Measurements from ENCODE around the gene CADM2. TPM values are rescaled to one million over a fixed set of nuclear protein-coding genes. Genes with fewer than 3 reads are reported as not detected.

CADM2 gene
- total RNA-seq, 1 experiment from 2014 or later: not detected

DNA sequence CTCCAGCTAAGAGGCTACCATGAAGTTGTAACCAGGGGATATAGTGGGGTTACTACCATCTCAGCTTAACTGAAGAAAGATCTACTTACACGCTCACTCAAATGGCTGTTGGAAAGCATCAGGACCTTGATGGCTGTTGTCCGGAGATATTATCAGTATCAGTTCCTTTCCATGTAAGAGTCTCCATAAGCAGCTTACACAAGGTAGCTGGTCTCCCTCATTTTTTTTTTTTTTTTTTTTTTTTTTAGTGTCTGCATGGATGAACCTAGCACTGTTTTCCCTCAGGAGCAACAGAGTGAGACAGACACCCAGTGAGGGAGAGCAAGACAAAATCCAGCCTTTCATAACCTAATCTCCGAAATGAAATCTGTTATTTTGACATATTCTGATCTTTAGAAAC, 230.9 kb downstream of the CADM2 start:
- no peak for DNase-seq (ENCODE audit: low read depth)

- no peak for DNase-seq (ENCODE audit: low read depth)
These were observed 234.8 kb downstream of the CADM2 start for GRCh38 chr3:85193565-85193964.

GRCh38 chr3:85208650-85209049, 249.9 kb downstream of the CADM2 start:
- no peak for DNase-seq (ENCODE audit: low read depth)

DNA sequence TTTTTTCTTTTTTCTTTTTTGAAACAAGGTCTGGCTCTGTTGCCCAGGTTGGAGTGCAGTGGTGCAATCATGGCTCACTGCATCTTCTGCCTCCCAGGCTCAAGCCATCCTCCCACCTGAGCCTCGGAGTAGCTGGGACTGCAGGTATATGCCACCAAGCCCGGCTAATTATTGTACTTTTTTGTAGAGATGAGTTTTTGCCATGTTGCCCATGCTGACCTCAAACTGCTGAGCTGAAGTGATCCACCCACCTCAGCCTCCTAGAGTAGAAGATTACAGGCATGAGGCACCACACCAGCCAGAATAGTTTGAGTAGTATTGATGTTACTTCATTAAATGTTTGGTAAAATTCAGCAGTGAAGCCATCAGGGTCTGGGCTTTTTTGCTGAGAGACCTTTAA, 251.8 kb downstream of the CADM2 start:
- DNase-seq (ENCODE audit: low read depth): no peak

- no peak for DNase-seq (ENCODE audit: low read depth)
These were observed 270.2 kb downstream of the CADM2 start for GRCh38 chr3:85228966-85229365.

GRCh38 chr3:85244091-85244490, 285.3 kb downstream of the CADM2 start:
- DNase-seq (ENCODE audit: low read depth): no peak

DNA sequence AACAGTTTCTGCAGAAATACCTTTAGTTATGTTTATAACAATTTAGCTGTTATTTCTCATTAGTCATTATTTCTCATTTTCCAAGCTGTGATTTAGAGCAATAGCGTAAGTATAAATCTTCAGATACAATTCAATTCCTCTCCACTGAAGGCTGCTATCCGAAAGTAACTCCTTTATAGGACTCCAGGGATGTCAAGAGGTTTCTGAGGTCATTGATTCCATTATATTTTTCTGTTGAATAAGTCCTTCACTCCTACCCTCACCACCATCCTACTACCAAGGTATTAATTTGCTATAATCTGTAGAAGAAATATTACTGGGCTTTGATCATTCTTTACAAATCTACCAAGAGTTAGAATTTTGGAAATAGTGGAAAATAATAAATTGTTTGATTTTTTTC, 285.7 kb downstream of the CADM2 start:
- no peak for DNase-seq (ENCODE audit: low read depth)

DNA sequence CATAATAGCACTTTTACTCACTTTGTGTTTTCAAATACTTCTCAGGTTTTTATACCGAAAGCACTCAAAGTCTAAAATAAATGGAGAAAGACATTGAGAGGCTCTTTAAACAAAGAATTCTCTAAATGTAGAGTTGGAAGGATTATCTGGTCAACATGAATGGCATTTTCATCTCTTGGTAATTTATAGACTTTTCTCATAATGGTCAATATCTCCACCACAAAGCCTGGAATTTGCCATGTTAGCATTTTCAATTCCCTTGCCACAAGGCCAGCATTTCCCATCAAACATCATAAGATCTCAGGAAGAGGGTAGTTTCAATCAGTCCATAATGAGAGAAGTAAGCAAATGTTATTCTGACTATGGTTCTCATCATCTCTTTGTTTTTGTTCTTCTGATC, 293.0 kb downstream of the CADM2 start:
- no peak for DNase-seq (ENCODE audit: low read depth)

DNA sequence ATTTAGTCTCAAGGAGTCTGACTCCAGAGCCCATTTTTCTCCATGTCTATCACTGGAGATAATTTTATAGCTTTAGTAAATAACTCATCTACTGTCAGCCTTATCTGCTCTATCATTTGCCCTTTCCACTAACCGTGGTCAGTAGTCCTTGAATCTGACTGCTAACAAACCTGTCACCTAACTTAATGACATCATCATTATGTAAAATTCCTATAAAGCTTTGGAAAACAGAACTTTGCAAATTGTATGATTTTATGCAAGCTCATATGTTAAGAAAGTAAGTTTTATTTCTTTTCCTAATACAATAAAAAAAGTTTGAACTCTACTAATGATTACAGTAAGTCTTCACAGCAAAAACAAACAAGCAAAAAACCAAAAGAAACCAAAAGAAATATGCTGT, 293.9 kb downstream of the CADM2 start:
- no peak for DNase-seq (ENCODE audit: low read depth)

- no peak for DNase-seq (ENCODE audit: low read depth)
These were observed 295.9 kb downstream of the CADM2 start for GRCh38 chr3:85254738-85255137.

GRCh38 chr3:85255949-85256348, 297.2 kb downstream of the CADM2 start:
- no peak for DNase-seq (ENCODE audit: low read depth)

DNA sequence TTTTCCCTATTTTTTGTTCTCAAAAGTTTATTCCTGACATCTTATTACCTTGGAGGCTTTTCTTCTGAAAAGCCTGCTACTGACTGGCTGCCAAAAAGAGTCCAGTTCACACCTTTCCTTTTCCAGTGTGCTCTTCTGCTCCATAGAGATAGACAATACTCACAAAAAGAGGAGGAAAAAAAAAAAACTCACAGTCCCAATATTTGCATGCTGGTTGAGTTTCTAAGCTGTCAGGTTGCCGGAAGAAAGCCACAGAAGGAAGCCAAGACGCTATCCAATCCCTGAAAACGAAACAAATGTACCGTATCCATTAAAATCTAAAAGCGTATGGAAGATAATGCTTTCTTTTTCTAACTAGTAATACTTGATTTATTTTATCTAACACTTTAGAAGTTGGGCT, 299.5 kb downstream of the CADM2 start:
- DNase-seq (ENCODE audit: low read depth): no peak

DNA sequence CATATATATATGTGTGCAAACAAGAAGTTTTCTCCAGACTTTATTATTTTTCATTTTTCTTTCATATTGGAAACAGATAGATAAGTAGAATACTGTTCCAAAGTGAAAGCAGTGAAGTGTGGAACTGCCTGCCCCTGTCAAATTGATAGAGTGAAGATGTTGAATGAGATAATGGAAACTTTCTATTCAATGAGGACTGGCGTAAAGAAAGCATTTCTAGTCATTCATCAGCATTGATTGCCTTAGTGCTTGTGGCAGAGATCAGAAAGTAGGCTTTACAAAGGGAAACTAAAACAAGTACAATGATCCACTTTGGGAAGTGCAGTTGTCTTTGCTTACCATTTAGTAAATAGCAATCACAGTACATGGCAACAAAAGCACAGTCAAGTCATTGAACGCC, 300.0 kb downstream of the CADM2 start:
- no peak for DNase-seq (ENCODE audit: low read depth)

- no peak for DNase-seq (ENCODE audit: low read depth)
These were observed 301.0 kb downstream of the CADM2 start for GRCh38 chr3:85259748-85260147.

- DNase-seq (ENCODE audit: low read depth): no peak
These were observed 305.6 kb downstream of the CADM2 start for GRCh38 chr3:85264381-85264780.

DNA sequence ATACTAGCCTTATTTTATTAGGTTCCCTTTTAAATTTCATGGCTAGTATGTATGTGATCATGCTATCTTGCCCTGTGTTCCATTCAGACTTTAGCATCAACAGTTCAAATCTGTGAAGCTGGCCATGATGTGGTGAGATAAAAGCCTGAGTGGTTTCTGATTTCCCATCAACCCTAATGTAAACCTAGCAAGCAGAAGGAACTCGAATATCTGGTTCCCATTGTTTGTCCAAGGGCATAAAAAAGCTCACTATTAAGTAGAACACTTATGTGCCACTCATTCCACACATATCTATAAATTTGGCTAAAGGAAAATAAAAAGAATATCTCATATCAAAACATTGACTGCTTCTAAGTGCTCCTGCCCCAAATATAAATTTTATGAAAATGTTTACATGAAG, 311.7 kb downstream of the CADM2 start:
- no peak for DNase-seq (ENCODE audit: low read depth)

- DNase-seq (ENCODE audit: low read depth): no peak
These were observed 313.1 kb downstream of the CADM2 start for GRCh38 chr3:85271911-85272310.

DNA sequence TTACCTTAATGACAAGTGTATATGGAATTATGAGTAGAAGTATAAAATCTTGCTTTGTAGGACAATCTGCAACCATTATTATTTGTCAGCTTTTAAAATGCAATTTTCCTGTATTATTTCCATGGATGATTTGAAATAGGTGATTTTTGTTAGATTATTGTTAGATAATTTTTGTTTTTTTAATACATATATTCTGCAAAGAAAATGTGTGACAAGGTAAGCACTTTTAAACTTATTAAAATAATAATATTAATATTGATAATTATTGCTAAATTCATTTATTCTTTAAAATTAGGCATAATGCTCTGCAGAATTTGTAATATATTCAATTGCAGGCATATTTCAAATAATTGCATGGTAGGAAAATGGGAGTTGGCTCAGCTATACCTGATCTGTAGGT, 329.5 kb downstream of the CADM2 start:
- no peak for DNase-seq (ENCODE audit: low read depth)

DNA sequence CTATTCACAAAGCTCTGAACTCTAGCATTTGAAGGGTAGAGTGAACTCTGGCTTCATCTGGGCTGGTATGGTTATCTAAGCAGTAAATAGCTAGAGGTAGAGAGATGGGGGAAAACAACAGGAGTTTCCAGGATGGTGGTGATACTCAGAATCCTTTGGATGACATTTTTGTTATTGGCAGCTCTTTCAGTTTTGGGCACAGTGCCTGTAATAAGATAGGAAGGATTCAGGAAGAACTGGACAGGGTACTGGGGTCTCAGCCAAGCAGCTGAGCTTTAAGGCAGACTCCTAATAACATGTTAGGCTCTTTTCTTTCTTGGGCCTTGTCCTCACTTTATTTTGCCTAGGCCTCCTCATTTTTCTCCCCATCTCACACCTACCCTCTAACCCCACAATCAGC, 338.5 kb downstream of the CADM2 start:
- DNase-seq (ENCODE audit: low read depth): no peak

GRCh38 chr3:85298032-85298431, 339.2 kb downstream of the CADM2 start:
- DNase-seq (ENCODE audit: low read depth): no peak

GRCh38 chr3:85303156-85303555, 344.4 kb downstream of the CADM2 start:
- no peak for DNase-seq (ENCODE audit: low read depth)

DNA sequence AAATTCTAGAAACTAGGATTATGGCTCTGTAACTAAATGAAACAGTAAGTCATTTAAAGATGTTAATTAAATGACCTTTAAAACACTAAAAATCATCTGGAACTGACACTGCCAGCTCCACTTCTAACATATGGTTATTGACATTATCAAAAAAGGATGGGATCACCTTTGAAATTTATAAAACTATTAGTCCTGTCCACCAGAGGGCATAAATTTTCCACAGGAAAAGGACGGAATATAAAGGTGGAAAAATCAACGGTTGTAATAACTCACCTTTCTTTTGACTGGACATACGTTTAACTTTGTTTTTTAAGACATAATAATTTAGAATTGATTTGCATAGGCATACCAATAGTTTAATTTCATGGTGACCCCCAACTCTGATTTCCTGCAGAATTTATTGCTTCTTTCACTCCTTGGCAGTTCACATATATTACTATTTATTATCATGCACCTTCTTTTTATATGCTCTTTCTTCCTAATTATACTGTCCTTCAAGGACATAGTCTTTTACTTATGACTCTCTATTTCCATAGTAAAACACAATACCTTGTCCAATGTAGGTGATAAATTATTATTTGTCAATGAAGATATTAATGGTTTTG, 345.7 kb downstream of the CADM2 start:
- no peak for DNase-seq (ENCODE audit: low read depth)

DNA sequence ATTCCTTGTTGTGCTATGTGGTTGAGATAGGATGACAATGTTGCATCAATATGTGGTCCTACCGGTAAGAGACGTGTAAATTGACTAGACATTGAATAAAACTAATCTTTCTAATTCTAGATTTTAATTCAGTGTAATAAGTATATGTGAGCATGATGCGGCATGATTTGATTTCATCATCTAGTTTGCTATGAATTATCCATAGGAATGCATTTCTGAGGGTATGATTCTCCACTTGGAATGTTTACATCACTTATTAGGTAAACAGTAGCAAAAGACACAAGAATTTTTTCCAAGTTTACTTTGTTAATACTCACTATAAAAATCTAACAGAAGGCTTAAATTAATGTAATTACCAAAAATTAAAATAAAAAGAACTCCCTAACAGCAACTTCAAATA, 353.5 kb downstream of the CADM2 start:
- DNase-seq (ENCODE audit: low read depth): no peak

DNA sequence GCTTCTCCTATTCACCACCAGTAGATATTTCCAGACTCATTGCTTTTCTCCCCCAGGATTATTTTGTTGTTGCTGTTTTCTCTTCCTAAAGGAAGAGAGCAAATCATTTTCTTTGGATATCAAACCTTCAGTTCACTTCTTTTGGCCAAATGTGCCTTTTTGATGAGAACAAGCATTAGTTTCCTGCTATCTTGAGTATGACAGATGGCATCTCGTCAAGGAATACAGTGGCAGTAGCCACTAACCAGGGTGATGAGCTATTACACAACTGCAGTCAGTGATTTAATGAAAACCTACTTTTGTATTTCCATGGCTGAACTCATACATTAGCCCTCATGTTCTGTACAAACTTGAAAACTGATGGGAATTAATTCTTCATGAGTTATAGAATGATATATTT, 354.6 kb downstream of the CADM2 start:
- DNase-seq (ENCODE audit: low read depth): no peak

GRCh38 chr3:85316252-85316651, 357.5 kb downstream of the CADM2 start:
- DNase-seq (ENCODE audit: low read depth): no peak

All from M059J (cell line).